Activated naive CD4-positive, alpha-beta T cell (primary cell): Measurements from ENCODE around the gene FRG2.
"Not testable (repeated sequence)": the region's sequence is repeated elsewhere in the genome, so short reads cannot be mapped to it uniquely, and the experiment has no call there.

Experiments
- DNase-seq, 4 experiments: peaks; one replicate each; lab custom pipeline; 2025; lab: John Stamatoyannopoulos, UW

Gene FRG2

DNA sequence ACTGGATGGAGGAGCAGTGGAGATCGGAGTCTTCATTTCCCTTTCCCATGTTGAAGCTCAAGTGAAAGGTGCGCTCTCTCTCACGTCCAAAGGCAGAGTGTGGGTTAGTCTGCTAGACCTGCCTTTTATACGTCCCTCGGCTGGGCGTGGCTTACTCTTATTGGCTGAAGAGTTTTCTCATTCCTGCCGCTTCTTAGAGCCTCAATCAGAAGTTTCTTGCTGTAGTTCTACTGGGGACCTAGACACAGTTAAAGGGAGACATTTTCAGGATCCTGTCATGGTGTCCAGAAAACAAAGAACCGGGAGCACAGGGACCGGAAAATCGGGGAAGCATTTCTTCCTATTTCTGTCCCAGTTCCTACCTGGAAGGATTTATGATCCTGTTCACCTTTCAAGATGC lies at the start of gene FRG2:
FRG2 (minus strand) TSS at position 101 of the 400 bp plus-strand sequence; CDS start at position 49, 52 bp downstream.
- not testable (repeated sequence) for DNase-seq

DNA sequence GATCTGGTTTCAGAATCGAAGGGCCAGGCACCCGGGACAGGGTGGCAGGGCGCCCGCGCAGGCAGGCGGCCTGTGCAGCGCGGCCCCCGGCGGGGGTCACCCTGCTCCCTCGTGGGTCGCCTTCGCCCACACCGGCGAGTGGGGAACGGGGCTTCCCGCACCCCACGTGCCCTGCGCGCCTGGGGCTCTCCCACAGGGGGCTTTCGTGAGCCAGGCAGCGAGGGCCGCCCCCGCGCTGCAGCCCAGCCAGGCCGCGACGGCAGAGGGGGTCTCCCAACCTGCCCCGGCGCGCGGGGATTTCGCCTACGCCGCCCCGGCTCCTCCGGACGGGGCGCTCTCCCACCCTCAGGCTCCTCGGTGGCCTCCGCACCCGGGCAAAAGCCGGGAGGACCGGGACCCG lies 41.3 kb upstream of the FRG2 start:
- DNase-seq, result not testable (repeated sequence)

DNA sequence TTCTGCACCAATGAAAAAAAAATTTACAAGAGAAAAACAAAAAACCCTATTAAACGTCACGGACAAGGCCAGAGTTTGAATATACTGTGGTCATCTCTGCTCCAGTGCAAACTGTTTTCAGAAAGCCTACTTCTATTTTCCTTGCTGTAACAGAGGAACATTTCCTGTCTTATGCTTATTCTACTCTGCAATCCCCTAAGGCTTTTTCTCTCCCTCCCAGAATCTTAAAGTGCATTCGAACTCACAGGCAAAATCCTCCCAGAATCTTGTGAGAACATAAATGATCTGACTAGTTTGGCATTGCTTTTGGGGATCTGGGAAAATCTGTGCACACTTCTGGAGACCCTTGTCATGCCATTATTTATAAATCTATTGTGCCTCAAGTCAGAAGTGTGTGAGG lies 37.7 kb upstream of the FRG2 start:
- DNase-seq, result not testable (repeated sequence)

DNA sequence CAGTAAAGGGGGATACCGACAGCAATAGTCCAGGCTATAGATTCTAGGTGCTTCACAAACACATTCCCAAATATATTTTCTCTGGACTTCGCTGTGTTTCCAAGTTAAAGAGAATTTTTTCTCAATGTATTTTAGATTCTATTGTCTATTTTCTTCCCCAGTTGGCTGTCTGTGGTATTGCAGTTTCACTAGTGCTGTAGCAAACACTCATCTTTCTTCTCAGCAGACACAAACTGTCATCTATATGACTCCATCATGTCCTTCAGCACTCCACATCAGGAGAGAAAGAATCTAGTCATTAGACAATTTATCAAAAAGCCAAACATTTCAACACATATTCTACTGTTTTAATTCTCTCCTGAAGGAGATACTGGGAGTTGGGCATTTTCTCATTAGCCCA lies 37.3 kb upstream of the FRG2 start, which contains the start of gene DBET:
DBET (plus strand) TSS at position 161 of the 400 bp plus-strand sequence.
- not testable (repeated sequence) for DNase-seq

DNA sequence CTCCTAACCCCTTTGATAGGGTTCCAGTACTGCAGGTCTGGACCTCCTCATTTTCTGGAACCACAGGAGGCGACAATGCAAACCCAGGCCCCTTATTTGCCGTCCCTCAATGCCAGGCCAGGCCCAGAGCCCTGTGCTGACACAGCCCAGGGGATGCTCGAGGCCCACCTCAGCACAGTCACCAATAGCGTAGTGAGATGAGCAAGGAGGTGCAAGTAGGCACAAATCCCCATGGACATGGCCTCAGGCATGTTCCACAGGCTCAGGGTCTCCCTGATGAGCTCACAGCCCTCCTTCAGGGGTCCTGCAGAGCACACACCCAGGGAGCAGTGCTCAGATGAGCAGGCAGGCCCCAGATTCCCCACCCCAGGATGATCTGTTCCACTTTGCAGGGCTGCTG lies 31.9 kb upstream of the FRG2 start:
- not testable (repeated sequence) for DNase-seq

DNA sequence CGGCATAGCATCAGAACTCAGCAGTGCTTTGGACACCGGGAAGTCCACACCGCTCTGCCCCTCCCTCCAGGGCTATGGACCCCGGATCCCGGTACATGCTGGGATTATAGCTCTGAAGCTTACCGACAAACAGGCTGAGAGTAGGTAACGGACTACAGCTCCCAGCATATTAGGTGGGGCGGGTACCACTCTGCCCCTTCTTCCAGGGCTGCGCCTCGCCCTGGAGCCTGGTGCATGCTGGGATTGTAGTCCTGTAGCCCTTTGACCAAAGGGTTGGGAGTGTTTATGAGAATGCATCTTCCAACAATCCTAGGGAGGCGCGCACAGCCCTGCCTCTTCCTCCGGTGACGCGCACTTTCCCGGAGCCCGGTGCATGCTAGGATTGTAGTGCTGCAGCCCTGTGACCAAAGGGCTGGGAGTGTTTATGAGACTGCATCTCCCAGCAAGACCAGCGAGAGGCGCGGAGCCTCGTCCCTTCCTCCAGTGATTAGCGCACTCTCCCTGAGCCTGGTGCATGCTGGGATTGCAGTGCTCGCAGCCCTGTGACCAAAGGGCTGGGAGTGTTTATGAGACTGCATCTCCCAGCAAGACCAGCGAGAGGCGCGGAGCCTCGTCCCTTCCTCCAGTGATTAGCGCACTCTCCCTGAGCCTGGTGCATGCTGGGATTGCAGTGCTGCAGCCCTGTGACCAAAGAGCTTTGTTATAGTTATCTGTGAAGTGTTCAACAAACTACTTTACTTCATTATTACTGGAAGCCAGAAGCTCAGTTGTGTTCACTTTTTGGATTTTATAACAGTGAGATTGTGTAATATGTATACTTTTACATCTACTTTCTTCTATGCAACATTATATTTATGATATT lies 22.6 kb upstream of the FRG2 start:
- not testable (repeated sequence) for DNase-seq

DNA sequence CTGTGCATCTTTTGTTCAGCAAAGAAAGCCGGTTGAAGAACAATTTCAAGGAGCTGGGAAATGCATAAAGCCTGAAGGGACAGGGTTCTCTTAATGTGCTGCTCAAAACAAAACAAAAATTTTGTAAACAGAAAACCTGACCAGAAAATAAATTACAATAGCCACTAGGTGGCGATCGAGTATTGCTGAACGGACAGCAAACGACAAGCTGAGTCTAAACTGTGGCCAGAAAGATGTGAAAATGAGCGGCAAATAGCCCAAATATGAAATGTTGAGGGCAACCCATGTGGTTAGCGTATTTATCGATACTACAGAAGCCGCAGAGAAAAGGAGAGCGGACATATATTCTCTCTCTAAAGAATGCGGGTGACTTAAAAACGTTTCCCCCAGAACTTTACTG lies 20.6 kb upstream of the FRG2 start:
- not testable (repeated sequence) for DNase-seq

DNA sequence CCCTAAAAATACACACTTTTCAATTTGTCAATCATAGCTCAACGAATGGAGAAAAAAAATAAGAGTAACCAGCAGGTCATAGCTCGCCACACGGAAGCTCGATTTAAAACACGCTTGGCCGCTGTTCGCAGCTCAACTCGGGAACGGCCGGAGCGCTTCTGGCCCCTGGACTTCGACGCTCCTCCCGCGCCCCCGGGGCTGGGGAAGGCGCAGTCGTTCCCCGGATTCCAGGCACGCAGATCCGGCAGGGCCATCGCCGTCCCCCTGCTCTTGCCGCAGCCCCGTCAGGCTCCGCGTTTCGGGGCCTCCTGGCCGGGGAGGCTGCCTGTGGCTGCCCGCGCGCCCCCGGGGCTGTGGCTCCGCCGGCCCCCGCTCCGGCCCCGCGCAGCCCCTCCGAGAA lies 13.8 kb upstream of the FRG2 start:
- DNase-seq, result not testable (repeated sequence)

DNA sequence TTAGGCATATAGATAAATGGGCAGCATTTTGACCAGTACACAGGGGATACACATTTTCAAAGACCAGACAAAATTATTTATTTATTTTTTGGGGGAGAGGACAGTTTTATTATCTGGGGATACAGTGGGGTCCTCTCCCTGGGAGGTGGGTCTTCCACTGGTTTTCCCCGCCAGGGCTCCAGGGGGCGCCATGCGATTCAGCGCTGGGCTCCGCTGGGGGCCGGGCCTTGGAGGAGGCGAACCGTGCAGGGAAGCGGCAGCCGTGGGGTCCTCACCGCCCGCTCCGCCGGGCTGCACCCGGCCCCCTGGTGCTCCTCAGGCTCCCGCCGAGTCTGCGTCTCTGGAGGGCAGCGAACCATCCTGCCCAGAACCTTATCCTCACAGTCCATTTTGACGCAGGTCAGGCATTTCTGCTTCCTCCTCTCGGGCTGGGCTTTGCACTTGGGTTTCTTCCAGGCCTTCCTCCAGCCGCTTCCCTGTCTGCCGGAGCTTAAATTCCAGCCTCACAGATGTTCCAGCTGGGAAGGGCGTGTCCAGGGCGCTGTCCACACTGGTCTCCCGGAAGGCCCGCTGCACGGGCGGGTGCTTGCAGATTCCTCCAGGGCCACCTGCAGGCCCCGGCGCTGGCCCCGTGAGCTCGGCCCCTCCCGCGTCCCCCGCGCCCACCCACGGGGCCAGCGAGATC lies 10.8 kb upstream of the FRG2 start:
- DNase-seq, result not testable (repeated sequence)

DNA sequence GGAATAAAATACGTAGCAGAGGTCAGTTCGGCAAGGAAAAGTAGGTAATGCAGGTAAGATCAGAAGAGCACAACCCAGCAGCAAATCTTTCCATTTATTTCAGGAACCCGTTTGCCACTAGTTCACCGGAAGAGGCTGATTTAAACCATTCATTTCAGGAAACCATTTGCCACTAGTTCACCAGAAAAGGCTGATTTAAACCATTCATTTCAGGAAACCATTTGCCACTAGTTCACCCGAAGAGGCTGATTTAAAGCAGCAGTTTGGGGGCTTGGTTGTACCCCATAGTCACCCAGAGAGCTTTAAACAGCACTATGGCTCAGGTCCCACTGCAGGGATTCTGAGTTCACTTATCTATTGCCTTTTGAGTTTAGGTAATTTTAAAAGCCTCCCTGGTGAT lies 4.2 kb upstream of the FRG2 start:
- not testable (repeated sequence) for DNase-seq

DNA sequence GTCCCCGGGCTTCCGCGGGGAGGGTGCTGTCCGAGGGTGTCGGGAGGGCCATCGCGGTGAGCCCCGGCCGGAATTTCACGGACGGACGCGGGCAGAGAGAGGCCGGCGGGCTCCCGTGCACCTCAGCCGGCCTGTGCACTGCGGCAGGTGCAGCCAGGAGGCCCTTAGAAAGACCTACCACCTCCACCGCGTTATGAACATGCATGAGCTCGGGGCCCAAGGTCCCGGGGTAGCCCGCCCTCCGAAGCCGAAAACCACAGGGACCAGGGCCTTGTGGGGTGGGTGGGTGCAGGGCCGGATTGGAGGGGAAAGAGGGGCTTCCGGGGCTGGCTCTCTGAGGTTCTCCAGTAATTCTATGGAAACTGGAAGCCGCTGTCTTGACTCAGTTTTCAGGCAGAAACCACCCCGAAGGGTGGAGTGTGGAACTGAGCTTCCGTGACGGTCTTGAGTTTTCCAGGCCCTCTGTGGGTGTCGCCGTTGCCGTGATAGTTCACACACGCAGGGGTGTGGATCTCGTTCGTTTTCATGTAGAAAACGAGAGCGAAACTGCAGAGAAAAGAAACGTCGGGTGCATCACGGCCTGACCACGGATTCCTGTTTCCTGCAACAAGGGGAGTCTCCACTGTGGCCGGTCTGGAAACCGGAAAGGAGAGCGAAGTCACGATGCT lies 4.3 kb downstream of the FRG2 start:
- DNase-seq, result not testable (repeated sequence)

DNA sequence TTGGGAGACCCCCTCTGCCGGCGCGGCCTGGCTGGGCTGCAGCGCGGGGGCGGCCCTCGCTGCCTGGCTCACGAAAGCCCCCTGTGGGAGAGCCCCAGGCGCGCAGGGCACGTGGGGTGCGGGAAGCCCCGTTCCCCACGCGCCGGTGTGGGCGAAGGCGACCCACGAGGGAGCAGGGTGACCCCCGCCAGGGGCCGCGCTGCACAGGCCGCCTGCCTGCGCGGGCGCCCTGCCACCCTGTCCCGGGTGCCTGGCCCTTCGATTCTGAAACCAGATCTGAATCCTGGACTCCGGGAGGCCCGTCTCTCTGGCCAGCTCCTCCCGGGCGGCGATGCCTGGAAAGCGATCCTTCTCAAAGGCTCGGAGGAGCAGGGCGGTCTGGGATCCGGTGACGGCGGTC lies 5.1 kb downstream of the FRG2 start:
- DNase-seq, result not testable (repeated sequence)

DNA sequence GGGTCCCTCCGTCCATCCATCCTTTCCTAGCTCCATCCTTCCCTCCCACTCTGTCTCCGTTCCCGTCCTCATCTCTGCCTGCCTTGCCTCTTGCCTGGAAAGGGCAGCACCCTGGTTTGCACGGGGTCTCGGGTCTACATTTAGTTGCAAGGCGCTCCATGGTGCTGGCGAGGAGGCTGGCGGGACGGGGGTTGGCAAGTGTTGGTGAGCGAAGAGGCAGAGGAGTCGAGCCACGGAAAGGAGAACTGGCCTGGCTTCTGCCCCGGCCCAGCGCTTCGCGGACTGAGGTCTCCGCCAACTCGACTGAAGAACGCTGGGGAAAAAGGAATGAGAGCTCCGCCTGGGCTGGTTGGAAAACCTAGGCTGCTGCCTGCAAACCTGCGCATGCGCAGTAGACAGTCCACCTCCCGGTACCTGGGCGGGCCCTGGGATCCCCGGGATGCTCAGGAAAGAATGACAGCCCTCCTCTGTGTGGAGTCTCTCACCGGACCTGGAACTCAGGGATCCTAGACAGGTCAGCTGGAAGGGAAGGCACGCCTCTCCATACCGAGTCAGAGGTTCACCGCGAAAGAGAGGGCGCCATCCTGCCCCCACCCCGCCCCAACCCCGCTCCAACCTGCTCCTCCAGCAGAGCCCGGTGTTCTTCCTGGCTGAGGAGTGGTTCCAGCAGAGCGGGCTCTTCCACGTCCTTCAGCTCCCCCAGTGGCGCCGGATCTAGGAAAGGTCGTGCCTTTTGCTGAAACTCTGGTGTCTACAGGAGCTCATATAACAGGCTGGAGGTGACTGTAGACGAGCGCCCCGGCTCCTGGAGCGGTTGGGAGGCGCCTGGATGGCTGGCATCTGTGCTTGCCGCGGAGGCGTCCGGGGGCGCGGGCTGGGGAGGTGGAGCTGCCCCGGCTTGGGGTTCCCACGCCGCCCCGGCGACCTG lies 6.0 kb downstream of the FRG2 start:
- DNase-seq, result no peak

DNA sequence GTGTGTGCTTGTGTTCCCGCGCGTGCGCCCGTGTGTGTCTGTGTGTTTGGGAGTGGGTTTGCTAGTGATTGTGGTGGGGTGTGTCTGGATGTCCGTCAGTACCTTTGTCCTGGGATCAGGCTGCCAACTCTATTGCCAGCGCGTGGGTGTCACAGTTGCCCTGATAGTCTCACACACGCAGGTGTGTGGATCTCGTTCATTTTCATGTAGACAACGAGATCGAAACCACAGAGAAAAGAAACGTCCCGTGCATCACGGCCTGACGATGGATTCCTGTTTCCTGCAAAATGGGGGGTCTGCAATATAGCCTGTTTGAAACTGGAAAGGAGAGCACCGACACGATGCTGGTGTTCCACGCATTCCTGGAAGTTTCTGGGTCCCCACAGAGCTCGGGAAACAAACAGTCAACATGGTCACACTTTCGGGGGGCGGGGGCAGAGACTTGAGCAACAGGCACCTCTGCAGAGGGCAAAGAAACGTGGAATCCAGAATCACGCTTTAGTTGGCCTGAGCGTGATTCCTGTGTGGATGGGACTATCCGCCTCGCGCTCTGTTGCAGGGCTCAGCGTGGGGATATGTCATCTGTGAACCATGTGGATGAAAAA lies 7.1 kb downstream of the FRG2 start:
- DNase-seq, result not testable (repeated sequence)

DNA sequence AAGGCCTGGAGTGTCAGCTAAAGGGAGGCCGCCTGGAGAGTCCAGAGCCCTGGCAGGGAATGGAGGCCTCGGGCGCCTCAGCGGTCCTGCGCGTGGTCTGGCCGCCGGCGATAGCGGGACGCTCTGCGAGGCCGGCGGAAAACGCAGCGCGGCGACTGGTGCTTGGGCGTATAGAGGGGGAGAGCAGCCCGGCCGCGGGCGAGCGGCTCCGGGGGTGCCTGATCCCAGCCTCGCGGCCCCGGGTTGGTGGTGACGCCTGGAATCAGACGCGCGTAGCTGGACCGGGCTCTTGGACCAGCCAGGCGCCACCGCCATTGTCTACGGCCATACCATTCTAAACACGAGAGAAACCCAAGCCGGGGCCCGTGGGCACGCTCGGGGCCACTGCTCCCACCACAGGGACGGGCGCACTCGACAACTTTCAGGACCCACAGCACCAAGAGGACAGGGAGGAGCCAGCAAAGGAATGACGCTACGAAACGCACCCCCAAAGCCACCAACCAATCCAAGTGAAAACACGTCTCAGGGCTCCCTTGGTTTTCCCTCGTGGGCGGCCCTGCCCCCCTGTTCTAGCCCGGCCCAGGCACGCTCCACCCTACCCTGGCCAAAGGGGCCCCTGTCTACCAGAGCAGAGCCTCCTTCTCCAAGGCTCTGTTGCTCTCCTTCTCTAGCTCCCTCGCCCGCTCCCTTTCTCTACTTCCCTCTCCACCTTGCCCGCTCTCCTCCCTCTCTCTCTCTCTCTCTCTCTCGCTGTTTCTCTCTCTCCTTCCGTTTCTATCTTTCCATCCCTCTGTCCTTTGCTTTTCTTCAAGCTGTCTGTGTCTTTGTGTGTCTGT lies 7.8 kb downstream of the FRG2 start:
- DNase-seq, result no peak

DNA sequence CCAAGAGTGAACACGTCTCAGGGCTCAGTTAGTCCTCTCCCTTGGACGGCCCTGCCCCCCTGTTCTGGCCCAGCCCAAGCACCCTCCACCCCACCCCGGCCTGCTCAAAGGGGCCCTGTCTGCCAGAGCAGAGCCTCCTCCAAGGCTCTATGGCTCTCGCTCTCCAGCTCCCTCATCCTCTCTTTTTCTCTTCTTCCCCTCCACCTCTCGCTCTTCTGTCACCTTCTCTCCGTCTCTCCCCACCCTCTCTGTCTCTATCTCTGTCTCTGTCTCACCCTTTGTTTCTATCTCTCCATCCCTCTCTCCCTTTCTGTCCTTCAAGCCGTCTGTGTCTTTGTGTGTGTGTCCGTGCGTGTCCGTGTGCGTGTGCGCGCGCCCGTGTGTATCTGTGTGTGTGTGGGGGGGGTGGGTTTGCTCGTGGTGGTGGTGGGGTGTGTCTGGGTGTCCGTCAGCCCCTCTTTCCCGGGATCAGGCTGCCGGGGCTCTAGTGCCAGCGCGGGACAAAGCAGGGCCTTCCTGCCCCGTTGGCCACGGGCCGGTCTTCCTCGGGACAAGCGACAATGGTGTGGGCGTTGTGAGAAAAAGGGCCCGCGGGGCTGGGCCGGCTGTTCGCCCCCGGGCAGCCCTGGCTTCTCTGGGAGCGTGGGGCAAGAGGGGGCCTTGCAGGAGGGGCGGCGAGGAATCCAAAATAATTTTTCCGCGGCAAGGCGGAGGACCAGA lies 8.7 kb downstream of the FRG2 start:
- DNase-seq, result no peak

DNA sequence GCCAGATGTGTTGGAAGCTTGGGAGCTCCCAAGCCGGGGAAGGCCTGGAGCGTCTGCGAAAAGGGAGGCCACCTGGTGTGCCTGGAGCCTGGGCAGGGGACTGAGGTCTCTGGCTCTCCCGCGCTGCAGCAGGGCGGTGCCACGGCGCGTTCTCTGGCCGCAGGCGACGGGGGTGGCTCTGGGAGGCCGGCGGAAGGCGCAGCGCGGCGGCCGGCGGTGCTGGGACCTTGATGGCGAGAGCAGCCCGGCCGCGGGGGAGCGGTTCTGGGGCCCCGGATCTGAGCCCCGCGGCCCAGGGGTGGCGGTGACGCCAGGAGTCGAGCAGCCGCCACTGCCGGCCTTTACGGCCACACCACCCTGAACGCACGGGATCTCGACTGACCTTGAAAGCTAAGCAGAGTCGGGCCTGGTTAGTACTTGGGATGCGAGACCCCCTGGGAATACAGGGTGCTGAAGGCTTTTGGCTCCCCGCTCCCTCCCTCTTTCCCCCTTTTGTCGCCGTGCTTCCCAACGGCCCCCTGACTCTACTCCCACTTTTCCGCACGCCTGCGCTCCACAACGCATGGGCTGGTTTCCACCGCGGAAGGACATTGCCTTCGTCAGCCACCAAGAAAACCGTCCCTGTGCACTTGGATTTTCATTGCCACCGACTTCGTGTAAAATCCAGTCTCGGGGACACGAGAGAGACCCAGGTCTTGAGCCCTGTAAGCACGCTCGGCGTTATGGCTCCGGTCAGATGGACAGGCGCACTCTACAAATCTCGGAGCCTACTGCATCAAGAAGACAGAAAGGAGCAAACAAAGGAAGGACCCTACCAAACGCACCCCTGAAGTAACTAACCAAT lies 9.5 kb downstream of the FRG2 start:
- no peak for DNase-seq
